HEK293 (cell line): ENCODE data around the gene AURKB.
A peak's percentile ranks its signal among the peaks of the same experiment; 100 is the strongest.

Source experiments
- GLIS1 ChIP-seq: fragments of 450-650 bp; formaldehyde crosslinking; IDR thresholded peaks from 2 replicates; pipeline ENCODE4 v1.5.1; 2016; ENCODE audit warnings: missing biosample characterization, missing genetic modification characterization
- HOXA7 ChIP-seq: sonication (generic); formaldehyde crosslinking; IDR thresholded peaks from 2 replicates; pipeline ENCODE4 v1.8.1; 2022; ENCODE audit warnings: missing genetic modification reagents, borderline replicate concordance
- KLF7 ChIP-seq: fragments of 450-650 bp; formaldehyde crosslinking; IDR thresholded peaks from 2 replicates; pipeline ENCODE4 v1.5.1; 2016; ENCODE audit warnings: missing biosample characterization, missing genetic modification characterization, borderline replicate concordance
- KLF9 ChIP-seq: fragments of 450-650 bp; formaldehyde crosslinking; IDR thresholded peaks from 2 replicates; pipeline ENCODE4 v1.5.1; 2016; ENCODE audit warnings: missing biosample characterization, missing genetic modification characterization, low read depth
- MYNN ChIP-seq: fragments of 450-650 bp; formaldehyde crosslinking; IDR thresholded peaks from 2 replicates; pipeline ENCODE4 v1.5.1; 2016; ENCODE audit warnings: missing biosample characterization, missing genetic modification characterization, borderline replicate concordance
- OSR2 ChIP-seq: fragments of 450-650 bp; formaldehyde crosslinking; IDR thresholded peaks from 2 replicates; pipeline ENCODE4 v1.5.1; 2016; ENCODE audit warnings: missing biosample characterization, missing genetic modification characterization
- SCRT1 ChIP-seq: fragments of 450-650 bp; formaldehyde crosslinking; IDR thresholded peaks from 2 replicates; pipeline ENCODE4 v1.5.1; 2016; ENCODE audit warnings: missing biosample characterization, missing genetic modification characterization, borderline replicate concordance
- SCRT2 ChIP-seq: fragments of 450-650 bp; formaldehyde crosslinking; IDR thresholded peaks from 2 replicates; pipeline ENCODE4 v1.5.1; 2016; ENCODE audit warnings: missing biosample characterization, missing genetic modification characterization
- SETDB1 ChIP-seq: IDR thresholded peaks from one replicate; pipeline ENCODE4 v1.6.1; 2017; ENCODE audit warnings: mild to moderate bottlenecking, low read length, moderate library complexity, mixed read lengths; ENCODE audit not compliant: insufficient read length
- TRIM28 ChIP-seq: IDR thresholded peaks from 2 replicates; pipeline ENCODE4 v1.6.1; 2011; ENCODE audit warnings: low read length, control low read depth, borderline replicate concordance
- ZBTB1 ChIP-seq: fragments of 450-650 bp; formaldehyde crosslinking; IDR thresholded peaks from 2 replicates; pipeline ENCODE4 v1.5.1; 2016; ENCODE audit warnings: missing biosample characterization, missing genetic modification characterization
- ZEB2 ChIP-seq: fragments of 450-650 bp; formaldehyde crosslinking; IDR thresholded peaks from 2 replicates; pipeline ENCODE4 v1.5.1; 2016; ENCODE audit warnings: missing biosample characterization, missing genetic modification characterization
- ZFP37 ChIP-seq: fragments of 450-650 bp; formaldehyde crosslinking; IDR thresholded peaks from 2 replicates; pipeline ENCODE4 v1.5.1; 2016; ENCODE audit warnings: missing biosample characterization, missing genetic modification characterization
- ZNF10 ChIP-seq: fragments of 450-650 bp; formaldehyde crosslinking; IDR thresholded peaks from 2 replicates; pipeline ENCODE4 v1.5.1; 2017; ENCODE audit warnings: missing biosample characterization, missing genetic modification characterization
- ZNF112 ChIP-seq: fragments of 450-650 bp; formaldehyde crosslinking; IDR thresholded peaks from 2 replicates; pipeline ENCODE4 v1.5.0; 2017; ENCODE audit warnings: missing biosample characterization, missing genetic modification characterization
- ZNF138 ChIP-seq: fragments of 450-650 bp; formaldehyde crosslinking; IDR thresholded peaks from 2 replicates; pipeline ENCODE4 v1.5.1; 2016; ENCODE audit warnings: missing biosample characterization, missing genetic modification characterization, borderline replicate concordance
- ZNF16 ChIP-seq: fragments of 450-650 bp; formaldehyde crosslinking; IDR thresholded peaks from 2 replicates; pipeline ENCODE4 v1.5.1; 2016; ENCODE audit warnings: low read depth, missing biosample characterization, missing genetic modification characterization
- ZNF175 ChIP-seq: fragments of 450-650 bp; formaldehyde crosslinking; IDR thresholded peaks from 2 replicates; pipeline ENCODE4 v1.5.1; 2016; ENCODE audit warnings: missing biosample characterization, missing genetic modification characterization
- ZNF184 ChIP-seq: fragments of 450-650 bp; IDR thresholded peaks from 2 replicates; pipeline ENCODE4 v1.5.1; 2018; ENCODE audit warnings: missing biosample characterization, mild to moderate bottlenecking, missing genetic modification characterization
- ZNF202 ChIP-seq: fragments of 450-650 bp; formaldehyde crosslinking; IDR thresholded peaks from 2 replicates; pipeline ENCODE4 v1.5.1; 2016; ENCODE audit warnings: missing biosample characterization, missing genetic modification characterization, borderline replicate concordance
- ZNF324 ChIP-seq: fragments of 450-650 bp; formaldehyde crosslinking; IDR thresholded peaks from 2 replicates; pipeline ENCODE4 v1.5.1; 2016; ENCODE audit warnings: missing biosample characterization, missing genetic modification characterization
- ZNF350 ChIP-seq: fragments of 450-650 bp; formaldehyde crosslinking; IDR thresholded peaks from 2 replicates; pipeline ENCODE4 v1.5.0; 2017; ENCODE audit warnings: missing biosample characterization, mild to moderate bottlenecking, missing genetic modification characterization
- ZNF354C ChIP-seq: fragments of 450-650 bp; formaldehyde crosslinking; IDR thresholded peaks from 2 replicates; pipeline ENCODE4 v1.5.1; 2016; ENCODE audit warnings: missing biosample characterization, missing genetic modification characterization, low read depth, borderline replicate concordance
- ZNF391 ChIP-seq: fragments of 450-650 bp; formaldehyde crosslinking; IDR thresholded peaks from 2 replicates; pipeline ENCODE4 v1.5.1; 2016; ENCODE audit warnings: low read depth, missing biosample characterization, missing genetic modification characterization, borderline replicate concordance
- ZNF426 ChIP-seq: fragments of 450-650 bp; formaldehyde crosslinking; IDR thresholded peaks from 2 replicates; pipeline ENCODE4 v1.5.1; 2017; ENCODE audit warnings: missing biosample characterization, missing genetic modification characterization, mild to moderate bottlenecking, inconsistent platforms, moderate library complexity
- ZNF529 ChIP-seq: fragments of 450-650 bp; formaldehyde crosslinking; IDR thresholded peaks from 2 replicates; pipeline ENCODE4 v1.5.1; 2017; ENCODE audit warnings: missing genetic modification characterization, missing biosample characterization; ENCODE audit not compliant: insufficient replicate concordance
- ZNF555 ChIP-seq: fragments of 450-650 bp; formaldehyde crosslinking; conservative IDR thresholded peaks from 2 replicates; pipeline ENCODE4 v1.5.1; 2017; ENCODE audit warnings: missing biosample characterization, mild to moderate bottlenecking, missing genetic modification characterization, inconsistent platforms
- ZNF629 ChIP-seq: fragments of 450-650 bp; formaldehyde crosslinking; IDR thresholded peaks from 2 replicates; pipeline ENCODE4 v1.5.1; 2017; ENCODE audit warnings: missing biosample characterization, missing genetic modification characterization
- ZNF670 ChIP-seq: fragments of 450-650 bp; formaldehyde crosslinking; IDR thresholded peaks from 2 replicates; pipeline ENCODE4 v1.5.1; 2016; ENCODE audit warnings: missing biosample characterization, missing genetic modification characterization, low read depth
- ZNF76 ChIP-seq: fragments of 450-650 bp; formaldehyde crosslinking; IDR thresholded peaks from 2 replicates; pipeline ENCODE4; 2016; ENCODE audit warnings: low read depth, missing biosample characterization, missing genetic modification characterization, borderline replicate concordance
- ZSCAN16 ChIP-seq: fragments of 450-650 bp; formaldehyde crosslinking; IDR thresholded peaks from 2 replicates; pipeline ENCODE4 v1.5.1; 2016; ENCODE audit warnings: missing biosample characterization, missing genetic modification characterization
- ZSCAN23 ChIP-seq: fragments of 450-650 bp; formaldehyde crosslinking; IDR thresholded peaks from 2 replicates; pipeline ENCODE4 v1.5.1; 2016; ENCODE audit warnings: missing biosample characterization, missing genetic modification characterization
- TF ChIP-seq, protein P1 (sequence below): fragments of 450-650 bp; formaldehyde crosslinking; IDR thresholded peaks from 2 replicates; pipeline ENCODE4 v1.5.1; 2016; ENCODE audit warnings: missing biosample characterization, missing genetic modification characterization, borderline replicate concordance
- TF ChIP-seq, protein P2 (sequence below): fragments of 450-650 bp; formaldehyde crosslinking; IDR thresholded peaks from 2 replicates; pipeline ENCODE4 v1.5.1; 2016; ENCODE audit warnings: missing biosample characterization, missing genetic modification characterization
- TF ChIP-seq, protein P3 (sequence below): fragments of 450-650 bp; formaldehyde crosslinking; IDR thresholded peaks from 2 replicates; pipeline ENCODE4 v1.5.1; 2016; ENCODE audit warnings: missing biosample characterization, missing genetic modification characterization

AURKB gene

DNA sequence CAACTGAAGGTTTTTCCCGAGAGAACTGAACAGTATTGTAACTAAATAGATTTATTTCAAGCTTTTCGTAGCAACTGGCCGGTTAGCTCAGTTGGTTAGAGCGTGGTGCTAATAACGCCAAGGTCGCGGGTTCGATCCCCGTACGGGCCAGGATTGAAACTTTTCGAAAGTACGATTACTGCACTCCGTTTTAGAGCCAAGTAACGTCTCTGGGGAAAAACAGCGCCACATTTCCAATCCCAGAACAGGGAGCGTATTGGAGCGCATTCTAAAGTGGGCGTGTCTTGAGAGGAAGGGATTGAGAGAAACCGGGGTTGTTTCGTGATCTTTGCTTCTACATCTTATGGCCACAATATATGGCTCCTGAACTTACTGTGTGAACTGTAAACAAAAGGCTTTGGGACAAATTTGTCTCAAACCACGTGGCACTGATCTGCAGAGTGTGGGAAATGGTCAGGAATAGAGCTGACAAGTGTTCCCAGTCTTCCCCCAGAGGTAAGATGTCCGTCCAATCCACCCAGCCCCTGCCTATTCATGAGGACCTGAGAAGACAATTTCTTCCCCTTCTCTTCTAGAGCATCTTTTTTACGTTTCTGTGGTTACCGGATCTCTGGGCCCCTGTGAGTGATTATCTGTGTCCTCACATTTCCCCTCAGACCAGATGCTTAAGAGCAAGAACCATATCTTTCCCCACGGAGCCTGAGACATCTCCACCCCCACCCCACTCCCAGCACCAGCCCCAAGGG lies 22.7 kb downstream of the AURKB start (continued):
- TF ChIP-seq ZNF112 (tag by site-specific recombination) (no peak), TRIM28 (peak; percentile 73), ZNF426 (tag by site-specific recombination) (no peak), HOXA7 (no peak), ZFP37 (no peak; the same call in 1 of the 2 replicates), KLF9 (tag by site-specific recombination) (peak; percentile 96), MYNN (tag by site-specific recombination) (no peak), SETDB1 (no peak), ZNF10 (tag by site-specific recombination) (no peak), ZNF350 (tag by site-specific recombination) (no peak), SCRT1 (no peak), ZNF175 (no peak), ZNF76 (0 out of 2 replicates have a peak, but pooled peaks have one; percentile 2), ZNF555 (tag by site-specific recombination) (no peak), GLIS1 (no peak), ZSCAN23 (tag by site-specific recombination) (0 out of 2 replicates have a peak, but pooled peaks have one; percentile 63), SCRT2 (tag by site-specific recombination) (no peak), ZNF202 (no peak), ZBTB1 (tag by site-specific recombination) (no peak), ZNF670 (tag by site-specific recombination) (no peak), ZSCAN16 (no peak), KLF7 (tag by site-specific recombination) (no peak), ZNF184 (tag by site-specific recombination) (peak; percentile 74), ZNF138 (tag by site-specific recombination) (no peak), ZNF354C (tag by site-specific recombination) (no peak), ZNF16 (tag by site-specific recombination) (no peak), OSR2 (tag by site-specific recombination) (peak; percentile 94), ZNF629 (tag by site-specific recombination) (peak; percentile 20), ZNF391 (tag by site-specific recombination) (no peak), ZNF529 (tag by site-specific recombination) (no peak), ZEB2 (tag by site-specific recombination) (peak; percentile 90), ZNF324 (tag by site-specific recombination) (peak; percentile 59; the same call in 1 of the 2 replicates)
- TF ChIP-seq, protein P1, sequence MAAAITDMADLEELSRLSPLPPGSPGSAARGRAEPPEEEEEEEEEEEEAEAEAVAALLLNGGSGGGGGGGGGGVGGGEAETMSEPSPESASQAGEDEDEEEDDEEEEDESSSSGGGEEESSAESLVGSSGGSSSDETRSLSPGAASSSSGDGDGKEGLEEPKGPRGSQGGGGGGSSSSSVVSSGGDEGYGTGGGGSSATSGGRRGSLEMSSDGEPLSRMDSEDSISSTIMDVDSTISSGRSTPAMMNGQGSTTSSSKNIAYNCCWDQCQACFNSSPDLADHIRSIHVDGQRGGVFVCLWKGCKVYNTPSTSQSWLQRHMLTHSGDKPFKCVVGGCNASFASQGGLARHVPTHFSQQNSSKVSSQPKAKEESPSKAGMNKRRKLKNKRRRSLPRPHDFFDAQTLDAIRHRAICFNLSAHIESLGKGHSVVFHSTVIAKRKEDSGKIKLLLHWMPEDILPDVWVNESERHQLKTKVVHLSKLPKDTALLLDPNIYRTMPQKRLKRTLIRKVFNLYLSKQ, result no peak
- TF ChIP-seq, protein P2, sequence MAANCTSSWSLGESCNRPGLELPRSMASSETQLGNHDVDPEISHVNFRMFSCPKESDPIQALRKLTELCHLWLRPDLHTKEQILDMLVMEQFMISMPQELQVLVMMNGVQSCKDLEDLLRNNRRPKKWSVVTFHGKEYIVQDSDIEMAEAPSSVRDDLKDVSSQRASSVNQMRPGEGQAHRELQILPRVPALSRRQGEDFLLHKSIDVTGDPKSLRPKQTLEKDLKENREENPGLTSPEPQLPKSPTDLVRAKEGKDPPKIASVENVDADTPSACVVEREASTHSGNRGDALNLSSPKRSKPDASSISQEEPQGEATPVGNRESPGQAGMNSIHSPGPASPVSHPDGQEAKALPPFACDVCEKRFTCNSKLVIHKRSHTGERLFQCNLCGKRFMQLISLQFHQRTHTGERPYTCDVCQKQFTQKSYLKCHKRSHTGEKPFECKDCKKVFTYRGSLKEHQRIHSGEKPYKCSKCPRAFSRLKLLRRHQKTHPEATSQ (tag by site-specific recombination), result no peak
- TF ChIP-seq, protein P3, sequence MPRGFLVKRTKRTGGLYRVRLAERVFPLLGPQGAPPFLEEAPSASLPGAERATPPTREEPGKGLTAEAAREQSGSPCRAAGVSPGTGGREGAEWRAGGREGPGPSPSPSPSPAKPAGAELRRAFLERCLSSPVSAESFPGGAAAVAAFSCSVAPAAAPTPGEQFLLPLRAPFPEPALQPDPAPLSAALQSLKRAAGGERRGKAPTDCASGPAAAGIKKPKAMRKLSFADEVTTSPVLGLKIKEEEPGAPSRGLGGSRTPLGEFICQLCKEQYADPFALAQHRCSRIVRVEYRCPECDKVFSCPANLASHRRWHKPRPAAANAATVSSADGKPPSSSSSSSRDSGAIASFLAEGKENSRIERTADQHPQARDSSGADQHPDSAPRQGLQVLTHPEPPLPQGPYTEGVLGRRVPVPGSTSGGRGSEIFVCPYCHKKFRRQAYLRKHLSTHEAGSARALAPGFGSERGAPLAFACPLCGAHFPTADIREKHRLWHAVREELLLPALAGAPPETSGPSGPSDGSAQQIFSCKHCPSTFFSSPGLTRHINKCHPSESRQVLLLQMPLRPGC (tag by site-specific recombination), result peak; percentile 73
